Measurements from ENCODE around the gene MAGEF1.

Gene MAGEF1

GRCh38 chr3:184674626-184675025 lies 37.2 kb downstream of the MAGEF1 start:
- TF ChIP-seq CTCF (IDR thresholded peaks at IDR 0.05) = no peak

- no peak for TF ChIP-seq CTCF (IDR thresholded peaks at IDR 0.05)
Observed at GRCh38 chr3:184672977-184673870, 38.6 kb downstream of the MAGEF1 start.

- TF ChIP-seq CTCF (IDR thresholded peaks at IDR 0.05) = no peak
Observed at GRCh38 chr3:184672335-184672734, 39.5 kb downstream of the MAGEF1 start.

GRCh38 chr3:184670091-184670602 lies 41.7 kb downstream of the MAGEF1 start:
- no peak for TF ChIP-seq CTCF (IDR thresholded peaks at IDR 0.05)

GRCh38 chr3:184669578-184669977 lies 42.3 kb downstream of the MAGEF1 start:
- no peak for TF ChIP-seq CTCF (IDR thresholded peaks at IDR 0.05)

- no peak for TF ChIP-seq CTCF (IDR thresholded peaks at IDR 0.05)
Observed at GRCh38 chr3:184666442-184666841, 45.4 kb downstream of the MAGEF1 start.

GRCh38 chr3:184665101-184665500 lies 46.8 kb downstream of the MAGEF1 start:
- TF ChIP-seq CTCF (IDR thresholded peaks at IDR 0.05) = no peak
